Lower lobe of right lung (tissue), 2 donors: Measurements from ENCODE around the gene DYRK1A. TPM values are rescaled to one million over a fixed set of nuclear protein-coding genes. Genes with fewer than 3 reads are reported as not detected.

Source experiments
- ATAC-seq, 2 donors: fragments of 200-7000 bp; cut with Tn5 transposase; one replicate each; pipeline ENCODE4 v1.9.1; 2020 to 2022; ENCODE audit warnings: mild to moderate bottlenecking in 2 of 2, moderate library complexity in 2 of 2
- DNase-seq: peaks from one replicate; pipeline ENCODE4 v3.0.0-alpha.2; 2020
- H3K27ac ChIP-seq: fragments of 200-600 bp; one replicate; pipeline ENCODE4 v1.8.0; 2022
- H3K27me3 ChIP-seq: fragments of 200-600 bp; one replicate; pipeline ENCODE4 v1.8.0; 2022; ENCODE audit warnings: low read depth
- H3K36me3 ChIP-seq: fragments of 200-600 bp; one replicate; pipeline ENCODE4 v1.8.0; 2022; ENCODE audit warnings: mild to moderate bottlenecking
- H3K4me1 ChIP-seq: fragments of 200-600 bp; one replicate; pipeline ENCODE4 v1.8.0; 2022
- H3K4me3 ChIP-seq: fragments of 200-600 bp; one replicate; pipeline ENCODE4 v1.8.0; 2022; ENCODE audit warnings: mild to moderate bottlenecking
- H3K9me3 ChIP-seq: fragments of 200-600 bp; one replicate; pipeline ENCODE4 v1.8.0; 2022
- CTCF ChIP-seq: fragments of 200-600 bp; IDR thresholded peaks from one replicate; pipeline ENCODE4 v1.8.0; 2022; ENCODE audit warnings: antibody characterized with exemption, mild to moderate bottlenecking
- intact Hi-C: fragments of 100-400 bp; cut with DNase I; formaldehyde crosslinking; loops from one replicate; pipeline ENCODE4 v1.11.0; 2022
- total RNA-seq: library from RNA; stranded (reverse); fragmentation: NEBNext Ultra II Directional; extraction: Animal tissue kit (Norgen Biotek cat#: 25700); gene quantifications from one replicate; pipeline ENCODE4 v1.2.1, GENCODE V29; 2021
- donor health status: DM: no; HTN: yes; CAD: no; lungs with severe emphysema.

Gene DYRK1A
- total RNA-seq, 1 donor from 2014 or later: 67.7 TPM

GRCh38 chr21:37473491-37473890 lies 106.9 kb downstream of the DYRK1A start:
- H3K4me1 ChIP-seq: peaks cover 28% of the 10 kb centered on the region
- no peak for DNase-seq
- H3K36me3 ChIP-seq: peaks cover 22% of the 10 kb centered on the region
- no peaks in the 10 kb centered on the region for H3K27me3 ChIP-seq
- no peak for TF ChIP-seq CTCF
- H3K27ac ChIP-seq: no peak overlapping the region
- H3K9me3 ChIP-seq: no peaks in the 10 kb centered on the region
- intact Hi-C loops: no loop called here
- no peak overlapping the region for H3K4me3 ChIP-seq
- no peak for ATAC-seq

GRCh38 chr21:37474342-37474741 lies 107.8 kb downstream of the DYRK1A start:
- Histone ChIP-seq H3K4me1 (peaks cover 28% of the 10 kb centered on the region), H3K9me3 (no peaks in the 10 kb centered on the region), H3K27ac (no peak overlapping the region), H3K4me3 (no peak overlapping the region), H3K36me3 (peaks cover 22% of the 10 kb centered on the region), H3K27me3 (no peaks in the 10 kb centered on the region)
- DNase-seq: no peak
- no peak for ATAC-seq
- intact Hi-C loops: no loop called here
- TF ChIP-seq CTCF: no peak

DNA sequence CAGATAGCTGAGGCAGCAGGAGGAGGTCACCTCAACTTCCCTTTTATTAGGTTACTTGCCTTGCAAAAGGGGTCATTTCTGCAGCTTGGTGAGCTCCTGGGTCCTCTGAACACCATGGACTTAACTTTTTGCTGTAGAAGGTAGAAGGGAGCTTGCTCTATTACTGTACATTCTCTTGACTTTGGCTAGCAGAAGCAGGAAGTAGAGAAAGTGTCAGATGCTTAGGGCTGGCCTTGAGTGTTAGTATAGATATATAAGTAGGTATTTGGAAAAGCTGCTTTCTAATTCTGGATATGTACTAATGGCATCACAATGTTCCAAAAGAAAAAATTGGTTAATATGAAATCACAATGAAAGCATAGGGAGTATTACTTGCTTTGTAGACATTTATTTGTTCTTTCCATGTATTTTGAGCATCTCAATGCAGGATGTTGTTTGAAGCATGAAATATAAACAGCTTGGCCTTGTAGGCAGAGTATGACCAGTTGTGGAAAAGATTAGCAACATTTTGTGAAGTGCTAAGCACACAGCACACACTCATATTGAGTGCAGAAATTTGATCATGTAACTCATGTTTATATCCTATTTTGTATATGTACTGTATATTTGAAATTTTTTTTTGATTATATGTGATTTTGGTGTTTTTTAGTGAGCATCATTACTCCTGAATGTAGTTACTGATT lies 108.8 kb downstream of the DYRK1A start:
- Histone ChIP-seq H3K4me3 (no peak overlapping the region), H3K36me3 (peaks cover 22% of the 10 kb centered on the region), H3K27me3 (no peaks in the 10 kb centered on the region), H3K4me1 (peaks cover 28% of the 10 kb centered on the region), H3K27ac (no peak overlapping the region), H3K9me3 (no peaks in the 10 kb centered on the region)
- no peak for TF ChIP-seq CTCF
- ATAC-seq (peak; percentile 47 to 66), DNase-seq (no peak)
- intact Hi-C loops: no loop called here

DNA sequence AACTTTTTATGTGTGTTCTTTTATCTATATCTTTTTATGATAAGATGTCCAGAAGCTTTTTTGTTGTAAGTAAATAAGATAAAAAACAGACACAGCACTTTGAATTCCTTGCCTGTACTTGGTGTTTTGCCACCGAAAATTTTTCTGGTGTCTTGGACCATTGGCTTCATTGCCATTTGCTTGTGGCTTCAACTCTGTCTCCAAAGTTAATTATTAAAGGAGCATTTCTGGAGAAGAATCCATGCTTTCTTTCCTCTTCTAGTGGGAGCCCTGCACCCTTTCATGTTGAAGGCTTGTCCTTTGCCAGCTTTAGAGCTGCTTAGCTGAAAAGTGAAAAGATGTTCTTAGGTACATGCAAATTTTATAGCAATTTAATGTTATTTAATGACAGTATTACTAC lies 112.2 kb downstream of the DYRK1A start:
- intact Hi-C loops: no loop called here
- ATAC-seq (no peak), DNase-seq (no peak)
- Histone ChIP-seq H3K4me3 (no peak overlapping the region), H3K27ac (no peak overlapping the region), H3K27me3 (no peaks in the 10 kb centered on the region), H3K36me3 (peaks cover 35% of the 10 kb centered on the region), H3K9me3 (no peaks in the 10 kb centered on the region), H3K4me1 (peaks cover 21% of the 10 kb centered on the region)
- no peak for TF ChIP-seq CTCF

DNA sequence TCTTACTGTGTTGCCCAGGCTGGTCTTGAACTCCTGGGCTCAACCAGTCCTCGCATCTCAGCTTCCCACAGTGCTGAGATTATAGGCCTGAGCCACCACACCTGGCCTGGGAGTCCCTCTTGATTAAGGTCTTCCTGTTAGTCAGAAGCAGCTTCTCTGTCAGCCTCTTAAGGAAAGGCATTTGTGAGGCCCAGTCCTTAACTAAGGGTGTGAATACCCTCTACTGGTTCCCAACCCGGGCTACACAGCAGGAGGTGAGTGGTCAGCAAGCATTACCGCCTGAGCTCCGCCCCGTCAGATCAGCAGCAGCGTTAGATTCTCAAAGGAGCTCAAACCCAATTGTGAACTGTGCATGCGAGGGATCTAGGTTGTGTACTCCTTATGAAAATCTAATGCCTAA lies 117.2 kb downstream of the DYRK1A start:
- ATAC-seq: no peak
- intact Hi-C loops: no loop called here
- TF ChIP-seq CTCF: no peak

More for the DNA sequence above, 117.2 kb downstream of the DYRK1A start:
- no peak overlapping the region for H3K27ac ChIP-seq
- H3K9me3 ChIP-seq: no peaks in the 10 kb centered on the region
- H3K4me3 ChIP-seq: no peak overlapping the region
- H3K4me1 ChIP-seq: no peaks in the 10 kb centered on the region
- no peaks in the 10 kb centered on the region for H3K27me3 ChIP-seq
- no peak for DNase-seq
- H3K36me3 ChIP-seq: peaks cover 57% of the 10 kb centered on the region
